Peyer's patch (tissue), 4 donors: ENCODE results near the gene OR6B3. TPM values are rescaled to one million over a fixed set of nuclear protein-coding genes. Genes with fewer than 3 reads are reported as not detected.

ENCODE experiments used
- DNase-seq, 3 donors: peaks; one replicate each; pipeline ENCODE4 v3.0.0-alpha.2; 2017 to 2019
- H3K27ac ChIP-seq, 4 donors: fragments of 200-600 bp; sonication (generic); one replicate each; pipeline ENCODE4 v1.5.1; 2016 to 2019
- H3K27me3 ChIP-seq, 2 donors: fragments of 200-600 bp; sonication (generic); one replicate each; pipeline ENCODE4 v1.5.1; 2019
- H3K36me3 ChIP-seq, 3 donors: fragments of 200-600 bp; sonication (generic); one replicate each; pipeline ENCODE4 v1.5.1; 2016 to 2019
- H3K4me1 ChIP-seq, 4 donors: fragments of 200-600 bp; sonication (generic); one replicate each; pipeline ENCODE4 v1.5.1; 2016 to 2019
- H3K4me3 ChIP-seq, 4 donors: fragments of 200-600 bp; sonication (generic); 1 replicate in 3 of 4; 2 replicates in 1 of 4; pipeline ENCODE4 v1.5.1; 2016 to 2019; ENCODE audit warnings: mild to moderate bottlenecking in 1 of 4
- H3K9me3 ChIP-seq, 4 donors: fragments of 200-600 bp; sonication (generic); one replicate each; pipeline ENCODE4 v1.5.1; 2016 to 2019; ENCODE audit warnings: mild to moderate bottlenecking in 1 of 4
- POLR2A ChIP-seq, 2 donors: fragments of 450-650 bp; IDR thresholded peaks; one replicate each; pipeline ENCODE4 v1.5.1; 2017; ENCODE audit warnings: antibody characterized with exemption in 2 of 2, mild to moderate bottlenecking in 2 of 2, moderate library complexity in 2 of 2
- total RNA-seq, 4 donors: library from RNA; depleted of rRNA; stranded (reverse); fragments of >200 nt; gene quantifications; one replicate each; pipeline ENCODE4 v1.1.0, GENCODE V29; 2016
- TF ChIP-seq, protein P1 (sequence below), 6 experiments: fragments of 450-650 bp in 4 of 6; fragments of 200-600 bp in 2 of 6; sonication (generic) in 1 of 6; IDR thresholded peaks; one replicate each; pipeline ENCODE4 v1.5.1; 2017 to 2019; ENCODE audit warnings: antibody characterized with exemption in 6 of 6, mild to moderate bottlenecking in 3 of 6, moderate library complexity in 1 of 6

OR6B3 gene
- total RNA-seq, 4 donors from 2014 or later = not detected

DNA sequence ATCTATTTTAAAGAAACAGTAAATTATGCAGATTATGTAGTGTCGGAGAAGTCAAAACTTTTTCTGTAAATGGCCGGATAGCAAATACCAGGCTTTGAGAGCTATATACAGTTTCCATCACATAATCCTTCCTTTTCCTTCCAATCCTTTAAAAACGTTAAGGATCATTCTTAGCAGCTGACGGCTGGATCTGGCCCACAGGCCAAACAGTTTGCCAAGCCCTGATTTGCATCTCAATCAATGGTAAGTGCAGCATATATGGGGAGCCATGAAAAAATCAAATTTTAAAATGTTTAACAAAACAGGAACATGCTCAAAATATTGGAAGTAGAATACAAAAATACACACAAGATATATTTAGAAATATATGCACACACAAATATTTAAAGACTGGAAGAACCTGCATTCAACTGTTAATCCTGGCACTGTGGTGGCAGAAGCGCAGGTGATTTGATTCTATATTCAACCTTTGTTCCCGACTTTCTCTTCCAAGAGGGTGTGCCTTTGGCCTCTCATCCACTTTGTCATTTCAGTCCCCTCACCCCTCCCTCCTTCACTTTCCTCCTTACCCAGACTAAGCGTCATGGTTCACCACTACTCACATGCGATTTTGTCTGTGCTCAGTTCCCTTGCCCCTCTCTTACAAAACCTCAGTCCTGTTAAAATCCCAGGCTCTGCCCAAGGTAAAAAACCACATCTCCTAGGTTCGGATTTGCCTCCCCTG is 55.5 kb downstream of the OR6B3 start:
- H3K36me3 ChIP-seq = peaks cover 0 to 54% (median 0%) of the 10 kb centered on the region in 3 donors
- TF ChIP-seq, protein P1, sequence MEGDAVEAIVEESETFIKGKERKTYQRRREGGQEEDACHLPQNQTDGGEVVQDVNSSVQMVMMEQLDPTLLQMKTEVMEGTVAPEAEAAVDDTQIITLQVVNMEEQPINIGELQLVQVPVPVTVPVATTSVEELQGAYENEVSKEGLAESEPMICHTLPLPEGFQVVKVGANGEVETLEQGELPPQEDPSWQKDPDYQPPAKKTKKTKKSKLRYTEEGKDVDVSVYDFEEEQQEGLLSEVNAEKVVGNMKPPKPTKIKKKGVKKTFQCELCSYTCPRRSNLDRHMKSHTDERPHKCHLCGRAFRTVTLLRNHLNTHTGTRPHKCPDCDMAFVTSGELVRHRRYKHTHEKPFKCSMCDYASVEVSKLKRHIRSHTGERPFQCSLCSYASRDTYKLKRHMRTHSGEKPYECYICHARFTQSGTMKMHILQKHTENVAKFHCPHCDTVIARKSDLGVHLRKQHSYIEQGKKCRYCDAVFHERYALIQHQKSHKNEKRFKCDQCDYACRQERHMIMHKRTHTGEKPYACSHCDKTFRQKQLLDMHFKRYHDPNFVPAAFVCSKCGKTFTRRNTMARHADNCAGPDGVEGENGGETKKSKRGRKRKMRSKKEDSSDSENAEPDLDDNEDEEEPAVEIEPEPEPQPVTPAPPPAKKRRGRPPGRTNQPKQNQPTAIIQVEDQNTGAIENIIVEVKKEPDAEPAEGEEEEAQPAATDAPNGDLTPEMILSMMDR (IDR thresholded peaks at IDR 0.05) = no peak
- no peak for TF ChIP-seq POLR2A (IDR thresholded peaks at IDR 0.05)
- no peak overlapping the region for H3K4me3 ChIP-seq
- H3K27me3 ChIP-seq = no peaks in the 10 kb centered on the region
- peak overlapping the region in 1 of 4 donors; percentile 6 for H3K27ac ChIP-seq
- no peaks in the 10 kb centered on the region for H3K9me3 ChIP-seq
- peaks cover 0 to 5% (median 0%) of the 10 kb centered on the region in 4 donors for H3K4me1 ChIP-seq
- no peak for DNase-seq

Other genes starting within 250 kb of the OR6B3 start
- 100 to 1,000 TPM; 131 to 154 (median 147) TPM for gene NDUFA10, start 28.2 kb downstream of the OR6B3 start, total RNA-seq
- not detected for gene OR6B2, start 23.1 kb downstream of the OR6B3 start, total RNA-seq
- 100 to 1,000 TPM in 3 of 4 donors, 10 to 100 TPM in 1; 57.3 to 113 (median 104) TPM for gene COPS9, start 82.8 kb upstream of the OR6B3 start, total RNA-seq
- not detected for gene OTOS, start 87.1 kb upstream of the OR6B3 start, total RNA-seq